ENCODE data around the gene ASAP2.
"Not testable (repeated sequence)": the region's sequence is repeated elsewhere in the genome, so short reads cannot be mapped to it uniquely, and the experiment has no call there.

ASAP2 gene

GRCh38 chr2:9388950-9389911 lies 182.6 kb downstream of the ASAP2 start:
- DNase-seq, result no peak

GRCh38 chr2:9390151-9390850 lies 183.7 kb downstream of the ASAP2 start:
- no peak for DNase-seq

DNA sequence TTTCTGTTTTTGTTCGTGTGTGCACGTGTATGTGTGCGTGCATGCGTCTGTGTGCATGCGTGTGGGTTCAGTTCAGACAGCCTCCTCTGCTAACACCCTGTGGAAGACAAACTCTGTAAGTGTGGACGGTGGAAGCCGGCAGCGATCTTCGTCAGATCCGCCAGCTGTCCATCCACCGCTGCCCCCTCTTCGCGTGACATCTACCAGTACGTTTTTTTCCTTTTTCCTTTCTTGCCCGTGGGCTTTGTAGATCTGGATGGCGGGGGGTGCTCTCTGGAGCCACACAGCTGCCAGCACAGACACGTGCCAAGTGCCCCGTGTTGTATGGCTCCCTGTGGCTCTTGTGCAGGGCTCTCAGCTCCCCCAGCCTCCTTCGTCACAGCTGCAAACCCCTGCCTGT lies 184.4 kb downstream of the ASAP2 start:
- DNase-seq, result no peak

GRCh38 chr2:9391961-9392720 lies 185.5 kb downstream of the ASAP2 start:
- DNase-seq, result no peak

DNA sequence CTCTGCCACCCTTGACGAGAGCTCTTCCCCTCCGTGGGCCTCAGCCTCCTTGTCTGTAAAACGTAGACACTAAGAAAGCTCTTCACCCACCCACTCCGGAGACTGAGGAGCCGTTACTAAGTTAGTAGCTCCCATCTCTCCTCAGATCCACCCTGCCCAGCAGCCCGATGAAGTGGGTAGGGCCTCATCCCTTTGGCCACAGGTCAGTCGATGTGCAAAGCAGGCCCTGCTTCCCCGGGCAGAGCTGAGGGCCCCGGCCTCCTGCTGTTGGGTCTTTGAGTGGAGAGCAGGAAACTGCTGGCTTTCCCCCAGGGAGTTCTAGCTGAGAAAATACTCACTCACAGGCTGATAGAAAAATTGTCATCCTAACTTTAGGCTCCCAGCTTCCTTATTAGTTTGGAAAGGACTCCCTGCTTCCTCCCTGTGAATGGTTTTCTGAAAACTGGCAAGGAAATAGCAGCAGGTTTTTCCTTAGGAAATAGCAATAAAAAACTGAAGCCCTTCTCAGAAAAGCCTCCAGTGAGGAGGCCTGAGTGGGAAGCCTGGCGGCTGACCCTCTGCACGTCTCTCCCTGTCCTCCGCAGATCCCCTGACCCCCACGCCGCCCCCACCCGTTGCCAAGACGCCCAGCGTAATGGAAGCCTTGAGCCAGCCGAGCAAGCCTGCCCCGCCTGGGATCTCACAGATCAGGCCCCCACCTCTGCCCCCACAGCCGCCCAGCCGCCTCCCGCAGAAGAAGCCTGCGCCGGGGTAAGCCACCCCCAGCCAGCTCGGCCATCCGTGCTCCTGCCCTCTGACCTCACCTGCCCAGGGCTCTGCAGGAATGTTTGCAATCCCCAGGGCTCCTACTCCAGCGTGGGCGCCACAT lies 186.5 kb downstream of the ASAP2 start:
- DNase-seq, result no peak

- no peak for DNase-seq
These were observed 188.2 kb downstream of the ASAP2 start for GRCh38 chr2:9394816-9395215.

DNA sequence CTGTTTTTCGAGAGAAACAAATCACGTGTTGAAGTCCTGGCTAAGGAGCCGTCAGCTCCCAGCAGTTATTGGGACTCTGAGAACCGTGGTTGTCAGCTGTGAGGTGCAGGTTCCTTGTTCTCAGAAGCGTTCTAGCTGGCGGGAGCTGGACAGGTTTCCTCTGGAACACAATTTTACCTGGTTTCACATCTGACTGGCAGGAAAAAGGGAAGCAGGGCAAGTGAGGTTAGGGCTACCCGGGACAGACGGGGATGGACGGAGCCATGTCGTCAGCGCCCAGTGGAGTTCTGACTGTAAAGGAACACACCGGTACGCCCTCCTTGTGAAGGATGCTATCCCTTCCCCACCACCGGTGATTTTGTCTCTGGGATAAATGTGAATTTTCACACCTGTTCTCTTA lies 190.6 kb downstream of the ASAP2 start:
- DNase-seq, result no peak

GRCh38 chr2:9398251-9398650 lies 191.6 kb downstream of the ASAP2 start:
- DNase-seq, result not testable (repeated sequence)

- no peak for DNase-seq
These were observed 192.5 kb downstream of the ASAP2 start for GRCh38 chr2:9398881-9399780.

- no peak for DNase-seq
These were observed 193.9 kb downstream of the ASAP2 start for GRCh38 chr2:9400268-9401058.

DNA sequence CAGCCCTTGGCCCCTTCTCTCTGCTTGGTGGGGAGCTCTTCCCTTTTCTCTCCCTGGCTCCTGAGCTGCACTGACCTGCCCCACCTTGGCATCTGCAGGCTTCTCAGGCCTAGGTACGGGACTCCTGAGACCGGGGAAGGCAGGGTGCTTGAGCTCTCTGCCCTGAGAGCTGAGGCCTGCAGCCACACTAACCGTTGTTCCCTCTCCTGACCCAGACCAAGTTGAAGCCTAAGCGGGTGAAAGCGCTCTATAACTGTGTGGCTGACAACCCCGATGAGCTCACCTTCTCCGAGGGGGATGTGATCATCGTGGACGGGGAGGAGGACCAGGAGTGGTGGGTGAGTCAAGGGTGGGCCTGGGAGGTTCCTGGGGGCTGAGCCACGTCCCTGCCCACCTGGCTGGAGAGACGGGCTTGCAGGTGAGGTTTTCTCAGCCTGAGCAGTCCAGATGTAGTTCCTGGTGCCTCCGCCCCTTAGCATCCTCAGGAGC lies 194.5 kb downstream of the ASAP2 start:
- no peak for DNase-seq

GRCh38 chr2:9401646-9402371 lies 195.2 kb downstream of the ASAP2 start:
- no peak for DNase-seq

DNA sequence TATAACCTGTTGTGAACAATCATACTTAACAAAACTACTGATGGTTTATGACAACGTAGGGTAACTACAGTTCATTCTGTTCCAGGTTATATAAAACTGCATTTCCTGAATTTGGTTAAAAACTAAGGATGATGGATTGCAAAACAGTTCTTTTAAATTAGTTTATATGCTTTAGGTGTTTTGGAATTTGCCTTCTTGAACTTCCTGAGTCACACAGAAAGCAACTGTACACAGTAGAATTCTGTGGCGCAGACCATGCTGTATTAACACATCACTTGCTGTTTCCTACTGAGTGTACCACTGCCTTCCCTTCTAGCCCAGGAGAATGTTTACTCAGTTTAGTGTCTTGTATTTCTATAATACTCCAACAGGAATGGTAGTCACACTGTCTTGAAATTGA lies 197.3 kb downstream of the ASAP2 start:
- DNase-seq, result no peak

GRCh38 chr2:9404451-9404850 lies 197.8 kb downstream of the ASAP2 start:
- no peak for DNase-seq

DNA sequence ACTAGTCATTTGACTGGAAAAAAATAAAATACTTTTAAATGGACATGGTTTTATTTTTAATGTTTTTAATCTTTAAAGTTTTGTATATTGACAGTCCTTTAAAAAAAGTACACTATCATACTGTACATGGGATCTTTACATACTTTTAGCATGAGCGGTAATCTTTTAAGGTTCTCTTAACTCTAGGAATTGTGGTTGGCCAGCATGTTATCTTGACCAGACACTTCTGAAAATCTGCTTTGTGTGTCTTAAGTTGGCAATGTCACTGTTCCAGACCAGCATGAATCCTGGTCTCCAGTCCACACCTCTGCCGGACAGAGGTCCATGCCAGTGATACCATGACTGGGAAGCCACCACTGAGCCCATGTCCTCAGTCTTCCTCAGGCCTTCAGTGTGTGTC lies 199.0 kb downstream of the ASAP2 start:
- no peak for DNase-seq

DNA sequence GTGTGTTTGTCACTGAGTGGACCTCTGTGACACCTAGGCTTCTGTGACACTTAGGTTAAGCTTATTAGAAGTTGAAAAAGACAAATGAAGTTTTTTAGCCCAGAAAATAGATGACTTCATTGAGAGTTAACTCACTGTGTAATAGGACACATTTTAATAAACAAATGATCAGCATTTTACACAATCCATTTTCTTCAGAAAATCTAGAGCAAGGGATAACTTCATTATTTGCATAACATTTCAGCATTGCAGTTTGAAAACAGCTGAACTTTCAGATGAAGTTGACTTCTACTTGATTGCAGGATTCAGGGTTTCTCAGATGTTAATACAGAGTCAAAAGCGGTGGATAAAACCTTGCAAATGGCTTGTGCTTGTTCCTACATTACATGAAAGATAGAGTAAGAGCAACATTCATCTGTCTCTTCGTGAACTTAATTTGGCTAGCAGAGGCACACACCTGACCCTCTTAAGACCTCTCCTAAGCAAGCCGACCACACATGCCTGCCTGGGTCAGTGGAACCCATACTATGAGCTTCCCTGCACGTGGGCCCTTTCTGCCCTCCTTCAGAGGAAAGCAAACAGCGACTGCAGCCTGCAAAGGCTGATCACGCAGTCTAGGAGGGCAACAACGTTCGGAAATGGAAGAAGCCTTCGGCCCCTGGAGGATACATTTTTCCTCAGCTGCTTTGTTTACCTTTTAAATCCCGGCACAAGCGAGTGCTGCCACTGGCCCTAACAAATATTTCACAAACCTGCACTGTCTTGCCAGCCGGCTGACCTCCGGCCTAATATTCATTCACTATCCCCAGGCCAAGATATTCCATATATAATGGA lies 200.1 kb downstream of the ASAP2 start:
- DNase-seq, result no peak

DNA sequence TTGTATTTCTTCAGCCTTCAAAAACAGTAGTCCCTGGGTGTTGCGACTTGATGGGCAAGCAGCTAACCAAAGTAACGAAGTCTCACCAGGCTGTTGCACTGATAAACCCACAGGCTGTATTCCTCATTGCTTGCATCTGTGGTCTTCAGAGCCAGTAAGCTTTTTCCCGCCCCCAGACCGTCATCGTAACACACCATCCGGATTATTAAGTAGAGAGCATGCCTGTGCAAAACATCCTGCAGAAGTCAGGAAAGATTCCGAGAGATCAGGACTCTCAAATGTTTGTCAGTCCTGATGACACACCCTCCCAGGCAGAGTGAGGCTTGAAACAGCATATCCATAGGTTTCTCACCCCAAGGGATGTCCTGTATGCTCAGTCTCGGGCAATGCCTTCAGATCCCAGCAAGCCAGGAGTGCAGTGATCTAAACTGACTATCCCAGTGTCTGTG lies 200.8 kb downstream of the ASAP2 start:
- no peak for DNase-seq

- no peak for DNase-seq
These were observed 202.1 kb downstream of the ASAP2 start for GRCh38 chr2:9408641-9409151.

Measured in effector CD4-positive, alpha-beta T cell (primary cell).